A673 (cell line): Measurements from ENCODE around the gene ARHGAP15. TPM values are rescaled to one million over a fixed set of nuclear protein-coding genes. Genes with fewer than 3 reads are reported as not detected.

Experiments
- BruUV-seq: library from RNA; stranded (reverse); fragments of 400-500 nt; replicated peaks from 2 replicates; lab custom pipeline; 2021; lab: Mats Ljungman, UMichigan
- CTCF ChIA-PET: fragments of 300-600 bp; sonication (Branson Sonifier 250); formaldehyde crosslinking; loops from one replicate; lab custom pipeline; 2022; ENCODE audit warnings: antibody characterized with exemption; lab: Charles Lee
- POLR2A ChIA-PET: fragments of 300-600 bp; sonication (Branson Sonifier 250); formaldehyde crosslinking; loops from one replicate; lab custom pipeline; 2022; ENCODE audit warnings: antibody characterized with exemption; ENCODE audit not compliant: low non-redundant PET; lab: Charles Lee
- DNase-seq: peaks from one replicate; pipeline ENCODE4 v3.0.0-alpha.2; 2015; ENCODE audit warnings: low spot score
- H3K27ac ChIP-seq: fragments of 200-600 bp; sonication (generic); 2 replicates; pipeline ENCODE4 v1.5.1; 2016; ENCODE audit warnings: mixed run types, low read depth, mild to moderate bottlenecking, mixed read lengths, antibody characterized with exemption, low read length; ENCODE audit not compliant: poor library complexity, severe bottlenecking
- H3K27me3 ChIP-seq: fragments of 200-600 bp; sonication (generic); replicated peaks from 2 replicates; pipeline ENCODE4 v1.6.1; 2017; ENCODE audit warnings: mixed run types, low read depth, mild to moderate bottlenecking, mixed read lengths, antibody characterized with exemption, low read length; ENCODE audit not compliant: insufficient read depth, poor library complexity
- H3K36me3 ChIP-seq: fragments of 200-600 bp; sonication (generic); 2 replicates; pipeline ENCODE4 v1.6.1; 2016; ENCODE audit warnings: mixed run types, mild to moderate bottlenecking, mixed read lengths, antibody characterized with exemption, low read length; ENCODE audit not compliant: insufficient read depth, poor library complexity, severe bottlenecking
- H3K4me1 ChIP-seq: fragments of 200-600 bp; sonication (generic); 2 replicates; pipeline ENCODE4 v1.6.1; 2017; ENCODE audit warnings: mixed run types, mild to moderate bottlenecking, mixed read lengths, antibody characterized with exemption, low read length; ENCODE audit not compliant: insufficient read depth, poor library complexity, severe bottlenecking
- H3K4me3 ChIP-seq: fragments of 200-600 bp; sonication (generic); 2 replicates; pipeline ENCODE4 v1.5.1; 2016; ENCODE audit warnings: low read depth, mixed run types, mild to moderate bottlenecking, mixed read lengths, low read length; ENCODE audit not compliant: poor library complexity, severe bottlenecking
- H3K9me3 ChIP-seq: fragments of 200-600 bp; sonication (generic); 2 replicates; pipeline ENCODE4 v1.6.1; 2016; ENCODE audit warnings: mixed run types, low read depth, mild to moderate bottlenecking, mixed read lengths, antibody characterized with exemption, low read length; ENCODE audit not compliant: poor library complexity, severe bottlenecking
- CTCF ChIP-seq: fragments of 300-800, 200-600 bp; sonication (generic); conservative IDR thresholded peaks from 2 replicates; pipeline ENCODE4 v1.5.1; 2017; ENCODE audit warnings: low read depth, mild to moderate bottlenecking, antibody characterized with exemption, low read length, moderate library complexity, mixed read lengths
- EZH2 ChIP-seq: fragments of 200-600 bp; sonication (generic); IDR thresholded peaks from 2 replicates; pipeline ENCODE4 v1.6.1; 2017; ENCODE audit warnings: borderline replicate concordance, low read depth, mild to moderate bottlenecking, mixed read lengths, antibody characterized with exemption, low read length; ENCODE audit not compliant: poor library complexity, severe bottlenecking
- intact Hi-C: fragments of 100-400 bp; cut with micrococcal nuclease; formaldehyde crosslinking; loops from one replicate; pipeline ENCODE4 v1.10.0; 2022; ENCODE audit not compliant: unreplicated experiment
- total RNA-seq: library from RNA; stranded (reverse); gene quantifications from 2 replicates; pipeline ENCODE4 v1.2.3, GENCODE V29; 2021

The ARHGAP15 gene
- total RNA-seq, 1 experiment from 2014 or later, result not detected

GRCh38 chr2:143501106-143501676, 372.0 kb downstream of the ARHGAP15 start:
- intact Hi-C loops, result no loop called here
- no TSS peak for BruUV-seq
- POLR2A ChIA-PET, result no interaction called here

GRCh38 chr2:143503280-143503679, 374.1 kb downstream of the ARHGAP15 start:
- intact Hi-C loops, result no loop called here
- no TSS peak for BruUV-seq
- no peaks in the 10 kb centered on the region for H3K36me3 ChIP-seq
- no peak for DNase-seq
- H3K4me3 ChIP-seq, result no peak overlapping the region
- H3K9me3 ChIP-seq, result no peaks in the 10 kb centered on the region
- no peak for TF ChIP-seq EZH2
- TF ChIP-seq CTCF, result no peak
- POLR2A ChIA-PET, result no interaction called here
- H3K27ac ChIP-seq, result no peak overlapping the region
- H3K27me3 ChIP-seq, result no peaks in the 10 kb centered on the region
- CTCF ChIA-PET, result no interaction called here
- no peaks in the 10 kb centered on the region for H3K4me1 ChIP-seq

More at GRCh38 chr2:143501106-143501676, 372.0 kb downstream of the ARHGAP15 start:
- H3K4me3 ChIP-seq, result no peak overlapping the region
- no peak for DNase-seq
- H3K27me3 ChIP-seq, result no peaks in the 10 kb centered on the region
- no peak overlapping the region for H3K27ac ChIP-seq
- H3K36me3 ChIP-seq, result no peaks in the 10 kb centered on the region
- no peaks in the 10 kb centered on the region for H3K4me1 ChIP-seq
- no peak for TF ChIP-seq EZH2
- TF ChIP-seq CTCF, result no peak
- CTCF ChIA-PET, result no interaction called here
- H3K9me3 ChIP-seq, result no peaks in the 10 kb centered on the region

- no peak for TF ChIP-seq CTCF
- TF ChIP-seq EZH2, result no peak
- DNase-seq, result no peak
- CTCF ChIA-PET, result no interaction called here
- POLR2A ChIA-PET, result no interaction called here
- Histone ChIP-seq H3K4me3 (no peak overlapping the region), H3K27me3 (no peaks in the 10 kb centered on the region), H3K27ac (no peak overlapping the region), H3K9me3 (no peaks in the 10 kb centered on the region), H3K36me3 (no peaks in the 10 kb centered on the region), H3K4me1 (no peaks in the 10 kb centered on the region)
- intact Hi-C loops, result no loop called here
- BruUV-seq, result no TSS peak
These were observed 375.2 kb downstream of the ARHGAP15 start for GRCh38 chr2:143504397-143504796.
